ENCODE results near the gene VPS13D.

VPS13D gene

DNA sequence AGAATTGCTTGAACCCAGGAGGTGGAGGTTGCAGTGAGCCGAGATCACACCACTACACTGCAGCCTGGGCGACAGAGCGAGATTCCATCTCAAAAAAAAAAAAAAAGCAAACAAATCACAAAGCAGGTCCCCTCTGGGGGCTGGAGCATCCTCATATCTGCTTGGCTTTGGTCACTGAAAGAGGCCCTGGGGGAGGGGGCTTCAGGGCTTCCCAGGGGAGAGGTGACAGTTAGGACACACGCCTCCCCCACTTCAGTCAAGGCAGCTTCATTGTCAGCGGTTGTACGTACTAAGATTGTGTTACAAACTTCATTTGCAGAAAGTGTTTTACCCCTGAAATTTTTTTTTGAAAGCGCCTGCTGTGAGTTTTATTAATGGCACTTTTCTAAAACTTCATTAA is 257.7 kb downstream of the VPS13D start:
- H3K4me3 ChIP-seq (ENCODE audit: insufficient read depth in 1 of 2, low read depth in 1 of 2, low read length in 2 of 2), result no peak overlapping the region
- H3K14ac ChIP-seq (ENCODE audit: low read length in 2 of 2), result no peak overlapping the region
- H3K4me1 ChIP-seq (ENCODE audit: control insufficient read depth, insufficient read depth, low read depth, low read length), result peaks cover 14% of the 10 kb centered on the region
- no peak overlapping the region for H2BK5ac ChIP-seq (ENCODE audit: low read depth, low read length, poor library complexity, severe bottlenecking)
- no peak overlapping the region for H4K8ac ChIP-seq (ENCODE audit: low read length)
- H2AFZ ChIP-seq (ENCODE audit: low read depth, low read length), result no peak overlapping the region
- H3K23ac ChIP-seq (ENCODE audit: low read length in 2 of 2), result no peak overlapping the region
- no peak overlapping the region for H2BK120ac ChIP-seq (ENCODE audit: low read depth, low read length)
- peaks cover 4 to 14% of the 10 kb centered on the region in 2 experiments for H3K36me3 ChIP-seq (ENCODE audit: control insufficient read depth in 1 of 2, insufficient read depth in 2 of 2, low read depth in 1 of 2, low read length in 2 of 2)
- H4K91ac ChIP-seq (ENCODE audit: low read length), result no peak overlapping the region
- H2BK15ac ChIP-seq (ENCODE audit: low read depth, poor library complexity, severe bottlenecking), result no peak overlapping the region
- H3K27ac ChIP-seq (ENCODE audit: low read length, poor library complexity, severe bottlenecking), result no peak overlapping the region
- no peaks in the 10 kb centered on the region for H3K9me3 ChIP-seq (ENCODE audit: control insufficient read depth, low read length)
- no peak overlapping the region for H3K4ac ChIP-seq (ENCODE audit: low read depth in 1 of 2, low read length in 2 of 2)
- H2BK12ac ChIP-seq (ENCODE audit: low read length in 2 of 2), result no peak overlapping the region
- H3K4me2 ChIP-seq (ENCODE audit: low read length, poor library complexity, severe bottlenecking), result no peak overlapping the region
- H3K18ac ChIP-seq (ENCODE audit: low read depth in 1 of 2, low read length in 2 of 2), result no peak overlapping the region
- H3K27me3 ChIP-seq (ENCODE audit: control insufficient read depth in 1 of 2, insufficient read depth in 1 of 2, low read length in 2 of 2), result no peaks in the 10 kb centered on the region
- WGBS, result 90% methylated on average over 4 of the region's 7 CpGs
- no peak overlapping the region for H2AK5ac ChIP-seq (ENCODE audit: low read length, severe bottlenecking)
- no peak overlapping the region for H3K9ac ChIP-seq (ENCODE audit: low read length)
- DNase-seq, result no peak
- H3K79me1 ChIP-seq (replicated peaks; ENCODE audit: low read length, poor library complexity, severe bottlenecking), result peaks cover 6% of the 10 kb centered on the region

DNA sequence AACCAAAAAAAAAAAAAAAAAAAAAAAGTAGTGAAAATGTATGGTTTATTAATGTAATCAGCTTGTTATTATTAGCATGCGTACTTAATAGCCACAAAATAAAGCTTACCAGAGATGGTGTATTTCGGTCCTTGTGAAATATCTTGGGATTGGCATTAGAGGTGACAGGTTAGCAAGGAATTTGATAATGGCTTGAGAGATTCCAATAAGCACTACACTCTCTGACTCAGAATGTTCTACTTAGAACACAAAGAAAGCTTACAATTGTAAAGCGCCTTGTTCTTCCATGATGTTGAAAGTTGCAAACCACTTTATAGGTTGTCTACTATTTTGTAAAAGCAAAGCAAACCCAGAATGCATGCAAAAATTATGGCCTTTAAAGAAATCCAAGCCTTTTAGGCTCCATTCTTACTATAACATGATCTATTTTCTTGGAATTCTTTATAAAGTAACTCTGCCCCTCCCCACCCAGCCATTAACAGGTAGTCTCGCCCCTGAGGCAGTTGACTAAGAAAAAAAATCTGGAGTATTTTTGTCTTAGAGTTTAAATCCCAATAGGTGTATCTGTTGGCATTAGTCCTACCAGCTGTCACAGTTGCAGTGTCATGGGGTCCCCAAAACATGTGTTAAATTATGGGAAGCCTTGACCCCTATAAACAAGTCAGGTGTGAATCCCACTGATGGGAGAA is 259.0 kb downstream of the VPS13D start:
- Histone ChIP-seq H3K14ac (ENCODE audit: low read length in 2 of 2) (no peak overlapping the region), H3K79me1 (replicated peaks; ENCODE audit: low read length, poor library complexity, severe bottlenecking) (peaks cover 6% of the 10 kb centered on the region), H2BK15ac (ENCODE audit: low read depth, poor library complexity, severe bottlenecking) (no peak overlapping the region), H2BK5ac (ENCODE audit: low read depth, low read length, poor library complexity, severe bottlenecking) (no peak overlapping the region), H3K4me1 (ENCODE audit: control insufficient read depth, insufficient read depth, low read depth, low read length) (peaks cover 14% of the 10 kb centered on the region), H2BK120ac (ENCODE audit: low read depth, low read length) (no peak overlapping the region), H2AFZ (ENCODE audit: low read depth, low read length) (no peak overlapping the region), H3K36me3 (ENCODE audit: control insufficient read depth in 1 of 2, insufficient read depth in 2 of 2, low read depth in 1 of 2, low read length in 2 of 2) (peaks cover 4 to 14% of the 10 kb centered on the region in 2 experiments), H2BK12ac (ENCODE audit: low read length in 2 of 2) (no peak overlapping the region), H3K18ac (ENCODE audit: low read depth in 1 of 2, low read length in 2 of 2) (no peak overlapping the region), H4K91ac (ENCODE audit: low read length) (no peak overlapping the region), H3K9me3 (ENCODE audit: control insufficient read depth, low read length) (no peaks in the 10 kb centered on the region), H3K23ac (ENCODE audit: low read length in 2 of 2) (no peak overlapping the region), H3K9ac (ENCODE audit: low read length) (no peak overlapping the region), H3K4me3 (ENCODE audit: insufficient read depth in 1 of 2, low read depth in 1 of 2, low read length in 2 of 2) (no peak overlapping the region), H3K27ac (ENCODE audit: low read length, poor library complexity, severe bottlenecking) (no peak overlapping the region), H3K27me3 (ENCODE audit: control insufficient read depth in 1 of 2, insufficient read depth in 1 of 2, low read length in 2 of 2) (no peaks in the 10 kb centered on the region), H2AK5ac (ENCODE audit: low read length, severe bottlenecking) (no peak overlapping the region), H4K8ac (ENCODE audit: low read length) (no peak overlapping the region), H3K4me2 (ENCODE audit: low read length, poor library complexity, severe bottlenecking) (no peak overlapping the region), H3K4ac (ENCODE audit: low read depth in 1 of 2, low read length in 2 of 2) (no peak overlapping the region)
- no peak for DNase-seq
- 100% methylated on average over 2 of the region's 4 CpGs for WGBS

DNA sequence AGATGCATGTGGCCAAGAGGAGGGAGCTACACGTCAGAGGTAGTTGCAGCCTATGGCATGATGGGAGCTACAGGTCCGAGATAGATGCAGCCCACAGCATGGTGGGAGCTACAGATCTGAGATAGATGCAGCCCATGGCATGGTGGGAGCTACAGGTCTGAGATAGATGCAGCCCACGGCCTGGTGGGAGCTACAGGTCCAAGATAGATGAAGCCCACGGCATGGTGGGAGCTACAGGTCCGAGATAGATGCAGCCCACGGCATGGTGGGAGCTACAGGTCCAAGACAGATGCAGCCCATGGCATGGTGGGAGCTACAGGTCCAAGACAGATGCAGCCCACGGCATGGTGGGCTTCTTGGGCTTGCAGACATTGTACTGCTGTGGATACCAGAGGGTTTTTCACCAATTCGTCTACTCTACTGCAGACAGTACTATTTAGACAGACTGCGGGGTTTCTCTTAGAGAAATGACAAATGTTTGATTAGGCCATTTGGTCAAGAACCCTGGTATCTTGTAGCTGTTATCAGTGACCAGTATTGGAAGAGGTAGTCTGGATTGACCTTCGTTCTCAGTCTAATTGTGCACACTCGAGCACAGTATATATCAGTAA is 260.8 kb downstream of the VPS13D start:
- Histone ChIP-seq H3K27ac (ENCODE audit: low read length, poor library complexity, severe bottlenecking) (no peak overlapping the region), H2AK5ac (ENCODE audit: low read length, severe bottlenecking) (no peak overlapping the region), H2AFZ (ENCODE audit: low read depth, low read length) (no peak overlapping the region), H3K4me1 (ENCODE audit: control insufficient read depth, insufficient read depth, low read depth, low read length) (peaks cover 12% of the 10 kb centered on the region), H4K91ac (ENCODE audit: low read length) (no peak overlapping the region), H3K4me3 (ENCODE audit: insufficient read depth in 1 of 2, low read depth in 1 of 2, low read length in 2 of 2) (no peak overlapping the region), H3K4ac (ENCODE audit: low read depth in 1 of 2, low read length in 2 of 2) (no peak overlapping the region), H3K14ac (ENCODE audit: low read length in 2 of 2) (no peak overlapping the region), H3K79me1 (replicated peaks; ENCODE audit: low read length, poor library complexity, severe bottlenecking) (peaks cover 6% of the 10 kb centered on the region), H3K27me3 (ENCODE audit: control insufficient read depth in 1 of 2, insufficient read depth in 1 of 2, low read length in 2 of 2) (no peaks in the 10 kb centered on the region), H3K18ac (ENCODE audit: low read depth in 1 of 2, low read length in 2 of 2) (no peak overlapping the region), H2BK5ac (ENCODE audit: low read depth, low read length, poor library complexity, severe bottlenecking) (no peak overlapping the region), H2BK120ac (ENCODE audit: low read depth, low read length) (no peak overlapping the region), H3K36me3 (ENCODE audit: control insufficient read depth in 1 of 2, insufficient read depth in 2 of 2, low read depth in 1 of 2, low read length in 2 of 2) (peaks cover 4 to 14% of the 10 kb centered on the region in 2 experiments), H2BK12ac (ENCODE audit: low read length in 2 of 2) (no peak overlapping the region), H3K9me3 (ENCODE audit: control insufficient read depth, low read length) (no peaks in the 10 kb centered on the region), H3K23ac (ENCODE audit: low read length in 2 of 2) (no peak overlapping the region), H2BK15ac (ENCODE audit: low read depth, poor library complexity, severe bottlenecking) (no peak overlapping the region), H3K4me2 (ENCODE audit: low read length, poor library complexity, severe bottlenecking) (no peak overlapping the region), H3K9ac (ENCODE audit: low read length) (no peak overlapping the region), H4K8ac (ENCODE audit: low read length) (no peak overlapping the region)
- DNase-seq, result no peak
- WGBS, result 96% methylated on average over 11 of the region's 11 CpGs

DNA sequence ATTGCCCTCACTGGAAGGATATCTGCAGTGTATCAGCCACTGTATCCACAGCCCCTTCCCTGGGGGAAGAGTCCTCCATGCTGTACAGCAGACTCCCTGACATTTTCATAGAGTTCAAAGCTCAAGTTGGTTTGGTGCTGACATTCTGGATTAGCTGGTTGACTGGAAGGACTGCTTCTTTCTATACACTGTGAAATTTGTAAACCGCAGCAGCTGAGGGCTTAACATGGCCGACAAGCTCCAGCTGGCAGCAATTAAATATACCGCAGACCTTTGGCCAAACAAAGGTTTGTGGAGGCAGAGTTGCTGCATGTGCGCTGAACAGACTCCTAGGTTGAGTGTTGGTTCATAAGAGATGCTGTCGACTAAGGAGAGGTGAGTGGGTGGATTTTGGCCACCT is 261.8 kb downstream of the VPS13D start:
- no peak overlapping the region for H3K9ac ChIP-seq (ENCODE audit: low read length)
- H4K91ac ChIP-seq (ENCODE audit: low read length), result no peak overlapping the region
- no peak overlapping the region for H3K27ac ChIP-seq (ENCODE audit: low read length, poor library complexity, severe bottlenecking)
- no peak overlapping the region for H2BK120ac ChIP-seq (ENCODE audit: low read depth, low read length)
- H2BK15ac ChIP-seq (ENCODE audit: low read depth, poor library complexity, severe bottlenecking), result no peak overlapping the region
- peaks cover 4 to 14% of the 10 kb centered on the region in 2 experiments for H3K36me3 ChIP-seq (ENCODE audit: control insufficient read depth in 1 of 2, insufficient read depth in 2 of 2, low read depth in 1 of 2, low read length in 2 of 2)
- H3K18ac ChIP-seq (ENCODE audit: low read depth in 1 of 2, low read length in 2 of 2), result no peak overlapping the region
- peaks cover 3% of the 10 kb centered on the region for H3K79me1 ChIP-seq (replicated peaks; ENCODE audit: low read length, poor library complexity, severe bottlenecking)
- no peaks in the 10 kb centered on the region for H3K27me3 ChIP-seq (ENCODE audit: control insufficient read depth in 1 of 2, insufficient read depth in 1 of 2, low read length in 2 of 2)
- no peak overlapping the region for H3K4ac ChIP-seq (ENCODE audit: low read depth in 1 of 2, low read length in 2 of 2)
- WGBS, result 97% methylated on average over 5 of the region's 5 CpGs
- no peak overlapping the region for H4K8ac ChIP-seq (ENCODE audit: low read length)
- no peak overlapping the region for H2BK5ac ChIP-seq (ENCODE audit: low read depth, low read length, poor library complexity, severe bottlenecking)
- H3K4me1 ChIP-seq (ENCODE audit: control insufficient read depth, insufficient read depth, low read depth, low read length), result peaks cover 4% of the 10 kb centered on the region
- no peak overlapping the region for H2AFZ ChIP-seq (ENCODE audit: low read depth, low read length)
- H3K23ac ChIP-seq (ENCODE audit: low read length in 2 of 2), result no peak overlapping the region
- no peaks in the 10 kb centered on the region for H3K9me3 ChIP-seq (ENCODE audit: control insufficient read depth, low read length)
- DNase-seq, result no peak
- no peak overlapping the region for H2AK5ac ChIP-seq (ENCODE audit: low read length, severe bottlenecking)
- no peak overlapping the region for H3K4me3 ChIP-seq (ENCODE audit: insufficient read depth in 1 of 2, low read depth in 1 of 2, low read length in 2 of 2)
- no peak overlapping the region for H2BK12ac ChIP-seq (ENCODE audit: low read length in 2 of 2)
- H3K14ac ChIP-seq (ENCODE audit: low read length in 2 of 2), result no peak overlapping the region
- H3K4me2 ChIP-seq (ENCODE audit: low read length, poor library complexity, severe bottlenecking), result no peak overlapping the region

Data from mesenchymal stem cell (in vitro differentiated cells and primary cell).